T-helper 22 cell (primary cell): Measurements from ENCODE around the gene RBP3.

Experiments
- DNase-seq: peaks from one replicate; pipeline ENCODE4 v3.0.0-alpha.2; 2020; ENCODE audit warnings: low read depth

Gene RBP3

DNA sequence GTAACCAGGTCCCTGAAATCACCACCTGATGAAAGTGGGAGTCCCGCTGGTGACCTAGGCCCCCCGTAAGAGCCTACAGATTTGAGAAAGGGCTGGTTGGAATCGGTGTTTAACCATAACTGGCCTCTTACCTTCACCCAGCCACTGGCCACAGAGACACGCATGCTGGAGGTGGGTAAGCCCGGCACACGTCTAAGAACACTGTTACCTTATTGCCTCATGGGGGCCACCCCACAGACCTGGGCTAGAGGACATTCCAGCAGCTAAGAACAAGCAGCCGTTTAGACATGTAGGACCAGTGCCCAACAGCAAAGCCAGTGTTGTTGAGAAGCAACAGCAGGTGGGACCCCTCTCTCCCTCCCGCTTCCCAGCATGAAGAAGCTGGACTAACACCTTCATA lies 28.4 kb upstream of the RBP3 start:
- DNase-seq: no peak

DNA sequence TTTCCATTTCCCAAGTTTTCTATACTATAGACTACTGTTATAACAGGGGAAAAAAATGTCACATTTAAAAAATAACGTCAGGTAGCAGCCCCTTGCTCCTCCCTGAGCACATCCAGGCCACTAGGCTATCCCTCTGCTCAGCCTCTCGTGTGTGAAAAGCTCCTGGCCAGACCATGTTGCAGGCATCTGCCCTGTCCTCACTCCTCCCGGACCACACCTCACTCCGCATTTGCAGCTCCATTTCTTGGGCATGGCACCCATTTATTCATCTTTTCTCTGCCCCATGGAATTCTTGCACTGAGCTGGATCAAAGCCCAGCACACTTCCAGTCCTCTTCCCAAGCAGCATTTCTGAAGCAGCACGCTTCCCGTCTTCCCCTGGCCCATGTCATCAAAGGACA lies 27.4 kb upstream of the RBP3 start:
- no peak for DNase-seq

DNA sequence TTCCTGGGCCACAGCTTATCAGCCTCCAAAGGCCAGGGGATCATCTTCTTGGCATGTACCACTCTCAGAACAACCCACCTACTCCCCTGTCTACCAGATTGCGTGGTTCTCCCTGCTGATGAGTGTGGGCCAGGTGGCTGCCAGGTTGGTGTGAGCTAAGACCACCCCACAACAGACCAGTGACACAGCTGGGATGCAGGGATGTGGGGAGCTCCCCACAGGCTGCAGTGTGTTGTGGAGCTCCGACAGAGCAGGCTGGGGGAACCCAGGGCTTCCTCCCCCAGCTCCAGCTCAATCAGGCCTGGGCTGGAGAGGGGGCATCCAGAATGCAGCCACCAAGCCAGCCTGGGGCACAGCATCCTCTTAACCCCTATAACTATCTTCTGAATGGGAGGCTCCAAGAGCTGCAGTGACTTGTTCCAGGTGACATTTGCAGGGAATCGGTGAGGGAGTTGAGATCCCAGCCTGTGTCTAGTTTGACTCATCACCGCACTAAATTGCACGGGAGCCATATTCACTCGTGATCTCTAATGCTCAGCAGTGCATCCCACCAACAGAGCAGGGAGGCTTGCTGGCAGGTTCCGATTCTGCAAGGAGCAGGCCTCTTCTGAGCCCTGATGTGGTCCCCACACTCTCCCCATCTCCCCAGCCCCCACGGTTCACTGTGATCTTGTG lies 26.5 kb upstream of the RBP3 start:
- DNase-seq: no peak

DNA sequence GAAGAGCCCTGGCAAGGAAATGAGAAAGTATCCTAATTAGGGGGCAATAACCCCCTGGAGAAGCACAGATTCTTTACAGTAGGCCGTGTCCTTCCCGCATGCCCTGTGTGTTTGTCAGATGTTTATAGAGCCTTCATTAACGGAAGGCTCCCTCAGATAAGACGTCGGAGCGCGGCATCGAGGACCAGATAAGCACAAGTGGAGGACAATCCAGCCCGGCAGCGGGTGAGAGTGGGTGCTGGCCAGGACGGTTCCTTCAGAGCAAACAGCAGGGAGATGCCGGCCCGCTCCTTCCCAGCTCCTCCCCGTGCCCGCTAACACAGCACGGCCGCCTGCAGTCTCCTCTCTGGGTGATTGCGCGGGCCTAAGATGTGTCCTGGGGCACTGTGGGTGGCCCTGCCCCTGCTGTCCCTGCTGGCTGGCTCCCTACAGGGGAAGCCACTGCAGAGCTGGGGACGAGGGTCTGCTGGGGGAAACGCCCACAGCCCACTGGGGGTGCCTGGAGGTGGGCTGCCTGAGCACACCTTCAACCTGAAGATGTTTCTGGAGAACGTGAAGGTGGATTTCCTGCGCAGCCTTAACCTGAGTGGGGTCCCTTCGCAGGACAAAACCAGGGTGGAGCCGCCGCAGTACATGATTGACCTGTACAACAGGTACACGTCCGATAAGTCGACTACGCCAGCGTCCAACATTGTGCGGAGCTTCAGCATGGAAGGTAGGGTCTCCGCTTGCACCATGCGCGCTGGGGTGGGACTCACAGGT lies 25.7 kb upstream of the RBP3 start, which contains the start of gene GDF2:
Gene GDF2, plus strand, starts transcription at position 155 of the 762 bp plus-strand sequence. Its CDS starts 215 bp downstream, at position 370.
- DNase-seq: no peak

DNA sequence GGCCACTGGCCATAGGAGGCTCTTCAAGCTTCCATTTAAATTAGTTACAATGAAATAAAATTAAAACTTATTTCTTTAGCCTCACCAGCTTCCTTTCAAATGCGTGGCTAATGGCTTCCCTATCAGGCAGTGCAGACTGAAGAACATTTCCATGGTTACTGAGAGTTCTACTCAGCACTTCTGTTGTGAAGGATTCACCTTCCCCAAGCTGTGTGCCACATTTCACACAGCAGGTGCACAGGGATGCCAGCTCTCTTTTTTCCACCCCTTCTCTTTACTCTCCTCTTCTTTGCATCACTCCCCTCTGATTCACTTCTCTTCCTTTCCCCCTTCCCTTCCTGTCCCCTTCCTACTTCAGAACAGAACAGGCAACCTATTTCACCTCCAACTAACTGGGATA lies 25.1 kb upstream of the RBP3 start:
- no peak for DNase-seq

DNA sequence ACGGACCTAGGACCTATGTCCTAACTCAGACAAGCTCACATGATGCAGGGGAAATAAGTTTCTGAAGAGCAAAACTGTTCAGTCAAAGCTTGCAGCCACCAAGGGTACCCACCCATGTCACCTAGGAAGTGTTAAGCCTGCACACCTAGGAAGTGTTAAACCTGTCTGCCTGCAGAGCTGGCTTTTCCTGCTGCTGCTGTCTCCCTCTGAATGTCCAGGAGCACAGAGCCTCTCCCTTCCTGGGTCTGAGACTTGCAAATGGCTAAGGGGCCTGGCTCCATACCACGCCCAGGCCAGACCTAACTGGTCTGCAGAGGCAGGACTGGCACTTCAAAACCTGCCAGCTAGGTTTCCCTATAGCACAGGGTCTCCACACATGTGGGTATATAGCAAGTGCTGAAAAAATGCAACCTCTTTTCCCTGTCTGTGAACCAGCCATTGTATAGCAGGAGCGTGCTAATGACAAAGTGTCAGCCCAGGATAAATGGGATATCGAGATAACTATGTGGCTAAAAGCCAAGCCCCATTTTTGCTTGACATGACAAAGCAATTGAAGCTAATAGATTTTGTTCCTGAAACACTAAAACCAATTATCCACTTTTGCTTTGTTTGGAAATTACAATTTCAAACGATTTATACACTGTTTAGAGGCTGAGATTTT lies 24.4 kb upstream of the RBP3 start:
- no peak for DNase-seq

DNA sequence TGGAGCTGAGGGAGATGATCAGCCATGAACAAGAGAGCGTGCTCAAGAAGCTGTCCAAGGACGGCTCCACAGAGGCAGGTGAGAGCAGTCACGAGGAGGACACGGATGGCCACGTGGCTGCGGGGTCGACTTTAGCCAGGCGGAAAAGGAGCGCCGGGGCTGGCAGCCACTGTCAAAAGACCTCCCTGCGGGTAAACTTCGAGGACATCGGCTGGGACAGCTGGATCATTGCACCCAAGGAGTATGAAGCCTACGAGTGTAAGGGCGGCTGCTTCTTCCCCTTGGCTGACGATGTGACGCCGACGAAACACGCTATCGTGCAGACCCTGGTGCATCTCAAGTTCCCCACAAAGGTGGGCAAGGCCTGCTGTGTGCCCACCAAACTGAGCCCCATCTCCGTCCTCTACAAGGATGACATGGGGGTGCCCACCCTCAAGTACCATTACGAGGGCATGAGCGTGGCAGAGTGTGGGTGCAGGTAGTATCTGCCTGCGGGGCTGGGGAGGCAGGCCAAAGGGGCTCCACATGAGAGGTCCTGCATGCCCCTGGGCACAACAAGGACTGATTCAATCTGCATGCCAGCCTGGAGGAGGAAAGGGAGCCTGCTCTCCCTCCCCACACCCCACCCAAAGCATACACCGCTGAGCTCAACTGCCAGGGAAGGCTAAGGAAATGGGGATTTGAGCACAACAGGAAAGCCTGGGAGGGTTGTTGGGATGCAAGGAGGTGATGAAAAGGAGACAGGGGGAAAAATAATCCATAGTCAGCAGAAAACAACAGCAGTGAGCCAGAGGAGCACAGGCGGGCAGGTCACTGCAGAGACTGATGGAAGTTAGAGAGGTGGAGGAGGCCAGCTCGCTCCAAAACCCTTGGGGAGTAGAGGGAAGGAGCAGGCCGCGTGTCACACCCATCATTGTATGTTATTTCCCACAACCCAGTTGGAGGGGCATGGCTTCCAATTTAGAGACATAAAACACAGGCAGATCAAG lies 22.6 kb upstream of the RBP3 start:
- DNase-seq: no peak

DNA sequence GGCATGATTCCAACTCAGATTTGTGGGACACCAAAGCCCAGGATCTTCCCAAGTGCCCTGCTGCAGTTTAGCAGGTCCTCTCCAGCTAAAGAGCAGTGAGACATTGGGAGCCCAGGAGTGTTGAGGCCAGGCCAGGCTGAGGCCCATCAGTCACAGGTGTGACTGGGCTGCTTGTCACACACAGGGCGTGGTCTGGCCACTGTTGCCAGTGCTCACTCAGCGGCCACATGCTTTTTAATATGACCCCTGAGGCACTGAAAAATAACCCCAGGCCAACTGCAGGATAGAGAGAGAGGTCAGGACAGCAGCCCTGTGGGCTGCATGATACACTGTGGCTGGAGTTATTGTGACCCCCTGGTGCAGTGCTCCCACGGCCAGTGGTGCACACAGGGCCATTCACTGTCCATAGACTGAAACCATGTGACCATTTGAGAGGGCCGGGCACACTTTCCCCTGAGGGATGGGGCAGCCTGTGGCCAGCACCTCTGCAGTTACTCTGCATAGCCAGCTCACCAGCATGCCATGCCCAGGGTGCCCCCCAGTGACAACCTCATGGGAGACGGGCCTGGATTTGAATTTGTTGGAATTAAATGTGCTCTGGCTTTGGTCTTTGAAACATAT lies 21.7 kb upstream of the RBP3 start:
- DNase-seq: no peak

DNA sequence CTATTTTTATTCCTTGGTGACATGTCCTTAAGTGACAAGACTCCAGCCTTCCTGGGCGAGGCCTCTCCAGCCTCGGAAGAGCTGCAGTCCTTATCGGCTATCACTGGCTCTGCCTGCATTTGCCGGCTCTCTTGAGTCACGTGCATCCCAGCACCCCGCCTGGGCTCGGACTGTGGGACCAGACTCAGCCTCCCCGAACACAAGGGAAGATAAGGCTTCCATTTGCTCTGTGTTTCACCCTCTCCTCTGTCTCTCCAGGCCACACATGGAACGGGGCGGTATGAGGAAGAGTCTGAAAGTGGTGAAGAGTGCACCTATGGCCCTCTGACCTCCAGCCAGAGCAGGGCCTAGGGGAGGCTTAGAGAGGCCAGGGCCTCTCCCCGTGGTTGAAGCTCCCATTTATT lies 21.2 kb upstream of the RBP3 start:
- DNase-seq: no peak

DNA sequence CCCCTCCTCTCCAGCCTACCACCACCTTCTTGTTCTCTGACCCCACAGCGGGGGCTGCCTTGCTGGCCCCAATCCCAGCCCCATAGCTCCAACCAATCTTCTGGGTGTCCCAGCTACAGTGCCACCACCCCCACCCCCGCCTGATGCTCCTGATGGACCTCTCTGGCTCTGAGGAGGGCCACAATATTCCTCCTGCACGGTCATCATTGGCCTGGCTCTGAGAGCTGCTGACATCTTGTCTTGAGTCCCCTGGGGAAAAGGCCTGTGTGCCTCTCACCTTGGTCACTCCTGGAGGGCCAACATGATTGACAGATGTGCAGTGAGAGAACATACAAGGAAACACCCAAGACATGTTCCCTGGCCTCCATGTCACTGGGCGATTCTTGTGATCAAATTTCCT lies 18.3 kb upstream of the RBP3 start:
- DNase-seq: no peak

DNA sequence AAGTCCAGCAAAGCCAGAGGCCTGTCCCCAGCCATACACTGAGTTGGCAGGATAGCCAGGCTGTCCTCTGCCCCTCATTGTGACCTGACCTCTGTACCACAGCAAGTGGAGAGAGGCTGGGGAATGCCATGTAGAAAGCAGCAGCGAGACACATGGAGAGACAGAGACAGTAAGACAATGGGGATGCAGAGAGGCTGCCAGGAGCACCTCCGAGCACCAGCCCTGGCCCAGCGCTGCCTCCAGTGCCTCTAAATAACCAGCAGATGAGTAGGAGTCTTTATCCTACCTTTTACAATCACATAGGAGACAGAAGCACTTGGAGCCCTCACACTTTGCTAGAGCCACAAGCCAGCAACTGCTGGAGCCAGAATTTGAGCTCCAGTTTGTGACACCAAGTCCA lies 17.8 kb upstream of the RBP3 start:
- DNase-seq: no peak

DNA sequence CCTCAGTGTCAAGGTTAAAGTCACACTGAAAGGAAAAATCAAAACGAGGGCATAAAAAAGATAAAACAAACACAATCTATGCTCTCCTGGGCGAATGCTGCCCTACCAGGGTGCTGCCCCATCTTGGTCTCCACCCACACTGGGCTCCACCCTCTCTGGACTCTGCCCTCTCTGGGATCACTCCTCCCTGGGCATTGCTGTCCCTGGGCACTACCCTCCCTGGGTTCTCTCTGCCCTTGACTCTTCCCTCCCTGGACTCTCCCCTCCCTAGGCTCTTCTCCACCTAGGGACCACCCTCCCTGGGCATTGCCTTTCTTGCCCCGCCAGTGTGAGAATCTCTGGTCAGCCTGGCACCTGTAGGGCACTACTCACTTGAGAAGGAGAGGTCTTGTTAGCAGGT lies 17.4 kb upstream of the RBP3 start:
- DNase-seq: no peak

DNA sequence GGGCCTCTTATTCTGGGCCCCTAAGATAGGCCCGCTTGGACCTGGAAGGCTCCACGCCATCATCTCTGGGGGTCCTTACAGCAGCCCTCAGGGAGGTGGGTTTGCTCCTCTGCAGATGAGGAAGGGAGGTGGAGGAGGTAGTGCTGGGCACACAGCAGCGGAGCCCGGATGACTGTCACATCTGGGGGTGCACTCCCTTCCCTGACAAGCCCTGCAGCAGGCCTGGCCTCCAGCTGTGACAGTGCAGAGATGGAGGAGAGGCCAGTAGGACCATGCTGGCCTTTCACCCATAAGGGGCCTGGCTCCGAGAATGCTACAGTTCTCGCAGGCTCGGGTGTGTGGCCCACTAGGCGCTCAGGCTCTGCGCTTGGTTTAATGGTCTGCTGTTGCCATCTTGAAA lies 16.7 kb upstream of the RBP3 start:
- no peak for DNase-seq

DNA sequence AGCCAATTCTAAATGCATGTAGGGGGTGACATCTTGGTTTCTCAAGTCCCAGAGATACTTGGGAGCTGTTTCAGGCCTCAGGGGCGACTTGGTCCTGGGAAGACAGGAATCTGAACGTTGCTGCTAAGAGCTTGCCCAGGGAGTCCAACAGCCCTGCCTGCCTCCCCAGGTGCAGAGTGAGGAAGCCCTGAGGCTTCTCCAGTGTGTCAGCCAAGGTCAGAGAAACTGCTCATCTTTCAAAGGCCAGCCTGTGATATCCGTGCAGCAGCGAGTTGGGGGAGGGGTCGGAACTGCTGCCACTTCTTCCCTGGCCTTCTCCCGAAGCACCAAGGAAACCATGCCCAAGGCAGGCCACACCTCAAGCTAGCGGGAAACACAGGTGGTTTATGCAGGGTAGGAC lies 16.2 kb upstream of the RBP3 start:
- no peak for DNase-seq

DNA sequence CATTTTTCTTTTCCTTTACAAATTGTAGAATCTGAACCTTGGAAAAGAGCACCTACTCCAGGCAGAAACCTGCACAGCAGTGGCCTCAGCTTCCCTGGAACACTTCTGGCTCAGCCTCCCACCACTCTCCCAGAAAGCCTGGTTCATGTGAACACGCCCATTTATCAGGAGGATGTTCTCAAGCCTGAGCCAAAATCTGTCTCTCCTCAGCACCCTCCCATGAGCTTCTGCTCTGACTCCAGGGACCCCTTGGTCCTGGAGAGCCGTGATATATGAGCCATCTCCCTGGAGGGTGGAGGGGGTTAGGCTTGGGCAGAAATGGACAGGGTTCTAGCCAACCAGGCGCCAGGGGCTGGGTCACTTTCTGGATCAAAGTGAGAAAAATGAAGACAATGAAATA lies 15.8 kb upstream of the RBP3 start:
- no peak for DNase-seq

DNA sequence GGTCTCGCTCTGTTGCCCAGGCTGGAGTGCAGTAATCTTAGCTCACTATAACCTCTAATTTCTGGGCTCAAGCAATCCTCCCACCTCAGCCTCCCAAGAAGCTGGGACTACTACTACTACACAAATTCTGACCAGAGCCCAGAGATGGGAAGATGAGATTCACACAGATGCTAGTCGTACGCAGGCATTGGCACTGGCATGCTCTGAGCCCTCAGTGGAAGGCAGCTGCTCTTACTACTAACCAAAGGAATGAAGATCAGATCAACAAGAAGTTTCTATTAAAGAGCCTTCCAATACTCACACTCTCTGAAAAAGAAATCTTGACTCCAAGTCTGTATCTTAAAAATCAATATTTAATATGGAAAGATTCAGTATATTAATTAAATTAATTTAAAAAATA lies 15.2 kb upstream of the RBP3 start:
- no peak for DNase-seq

DNA sequence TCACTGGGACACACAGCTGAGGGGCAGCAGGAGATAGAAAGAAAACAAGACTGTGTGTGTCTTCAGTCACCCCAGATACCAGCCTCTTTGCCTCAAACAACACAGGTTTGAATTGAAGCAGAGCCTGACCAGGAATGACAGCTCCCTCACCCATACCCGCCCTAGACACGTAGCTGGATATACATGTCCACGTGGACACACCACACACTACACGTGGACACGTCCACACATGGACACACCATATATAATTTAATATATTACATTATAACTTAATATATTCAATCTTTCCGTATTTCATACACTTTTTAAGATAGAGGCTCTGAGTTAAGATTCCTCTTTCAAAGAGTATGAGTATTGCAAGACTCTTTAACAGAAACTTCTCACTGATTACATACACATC lies 14.6 kb upstream of the RBP3 start:
- no peak for DNase-seq

DNA sequence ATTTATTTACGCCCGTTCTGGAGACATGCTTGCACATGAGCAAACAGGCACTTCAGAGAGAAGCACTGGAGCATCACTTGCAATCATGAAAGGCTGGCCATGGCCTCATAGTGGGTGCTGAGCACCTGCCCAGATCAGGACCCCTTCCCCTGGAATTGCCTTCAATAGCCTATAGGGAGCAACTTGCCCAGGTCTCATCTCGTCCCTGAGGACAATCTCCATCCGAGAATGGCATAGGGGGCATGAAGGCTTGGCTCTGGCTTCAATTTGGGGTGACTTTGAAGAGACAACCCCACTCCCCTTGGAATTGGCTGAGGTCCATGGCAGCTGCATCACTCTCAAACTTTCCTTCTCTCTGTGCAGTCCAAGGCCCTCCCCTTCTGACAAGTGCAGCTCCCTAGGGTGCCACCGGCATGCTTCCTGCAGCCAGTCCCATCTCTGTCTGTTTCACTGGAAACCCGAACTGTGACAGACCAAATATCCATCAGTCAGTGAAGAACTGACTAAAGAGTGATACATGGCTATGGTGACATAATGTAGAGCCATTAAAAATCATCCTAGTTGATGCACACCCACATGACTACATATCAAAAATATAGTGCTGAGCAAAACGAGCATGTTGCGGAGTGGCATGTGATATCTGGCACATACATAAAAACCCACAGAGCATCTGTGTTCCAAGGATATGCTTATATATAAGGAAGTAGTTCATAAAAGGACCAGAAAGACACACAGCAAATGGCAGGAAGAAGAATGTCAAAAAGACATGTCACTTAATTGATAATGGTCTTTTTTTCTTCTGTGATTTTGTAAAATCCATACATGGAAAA lies 13.5 kb upstream of the RBP3 start:
- no peak for DNase-seq

DNA sequence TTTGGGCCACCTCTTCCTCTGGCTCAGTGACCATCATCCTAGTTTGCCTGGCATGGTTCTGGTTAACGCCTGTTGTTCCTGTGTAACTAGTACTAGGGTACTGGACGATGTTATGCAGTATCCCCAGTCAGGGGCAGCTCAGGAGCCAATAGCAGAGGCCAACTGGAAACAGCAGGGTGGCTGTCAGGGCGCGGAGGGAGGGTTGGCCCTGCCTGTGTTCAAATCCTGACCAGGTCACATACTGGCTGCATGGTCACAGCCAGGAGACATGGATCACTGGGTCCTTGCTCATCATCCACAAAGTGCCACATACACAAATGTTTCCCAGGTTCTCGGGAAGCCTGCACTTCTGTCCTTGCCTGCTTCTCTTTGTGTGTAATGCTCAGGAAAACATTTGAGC lies 12.3 kb upstream of the RBP3 start:
- DNase-seq: no peak

DNA sequence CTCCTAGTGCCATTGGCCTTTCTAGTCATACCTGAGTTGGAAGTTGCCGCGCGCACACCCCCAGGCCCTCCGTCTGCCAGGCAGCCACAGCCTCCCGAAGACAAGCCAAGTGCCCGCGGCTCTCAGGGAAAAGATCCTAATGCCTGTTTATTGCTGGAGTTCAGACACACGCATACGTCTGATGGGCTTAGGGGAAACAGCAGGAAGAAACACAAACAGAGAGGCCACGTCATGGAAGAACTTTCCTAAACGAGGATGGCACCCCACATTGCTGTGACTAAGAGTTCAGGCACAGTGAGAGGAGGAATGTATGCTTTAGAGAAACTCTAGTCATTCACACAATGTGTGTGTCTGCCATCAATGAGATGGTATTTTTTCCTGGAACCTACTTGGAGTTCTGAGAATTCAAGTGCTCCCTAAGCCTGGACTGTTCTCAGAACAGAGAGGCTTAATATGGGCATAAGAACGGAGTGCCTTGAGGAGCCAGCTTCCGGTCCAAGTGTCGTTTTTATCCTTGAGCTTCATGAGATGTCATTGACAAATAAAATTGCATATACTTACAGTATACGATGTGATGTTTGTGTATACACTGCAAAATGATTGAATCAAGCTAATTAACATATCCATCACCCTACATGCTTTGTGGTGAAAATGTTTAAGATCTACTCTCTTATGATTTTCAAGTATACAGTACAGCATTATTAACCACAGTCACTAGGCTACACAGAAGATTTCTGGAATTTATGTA lies 11.6 kb upstream of the RBP3 start:
- DNase-seq: no peak
